IMR-90 (cell line): ENCODE data around the gene ADAMTS12. TPM values are rescaled to one million over a fixed set of nuclear protein-coding genes. Genes with fewer than 3 reads are reported as not detected.

Experiments
- ATAC-seq: fragments of 200-7000 bp; cut with Tn5 transposase; 2 replicates; pipeline ENCODE4 v1.9.1; 2020; ENCODE audit warnings: low read depth, mild to moderate bottlenecking, moderate library complexity
- BruUV-seq: library from RNA; stranded (reverse); fragments of 400-500 nt; replicated peaks from 2 replicates; lab custom pipeline; 2021; lab: Mats Ljungman, UMichigan
- CTCF ChIA-PET: fragments of 300-600 bp; formaldehyde crosslinking; extraction: SDS; loops from one replicate; lab custom pipeline; 2021; ENCODE audit warnings: antibody characterized with exemption; lab: Yijun Ruan, JAX
- POLR2A ChIA-PET: fragments of 300-600 bp; sonication (Branson Sonifier 250); formaldehyde crosslinking; loops from one replicate; lab custom pipeline; 2022; ENCODE audit warnings: antibody characterized with exemption; ENCODE audit not compliant: unreplicated experiment; lab: Charles Lee
- DNase-seq: peaks from one replicate; pipeline ENCODE4 v3.0.0; 2013
- H2AFZ ChIP-seq: replicated peaks from 2 replicates; pipeline ENCODE3; 2013; ENCODE audit warnings: low read length, mild to moderate bottlenecking; ENCODE audit not compliant: poor library complexity
- H2AK5ac ChIP-seq: 2 replicates; pipeline ENCODE4 v1.6.1; 2013; ENCODE audit warnings: low read depth, low read length, inconsistent platforms
- H2AK9ac ChIP-seq: replicated peaks from 2 replicates; pipeline ENCODE3; 2013; ENCODE audit warnings: mild to moderate bottlenecking, low read depth, low read length, moderate library complexity; ENCODE audit not compliant: poor library complexity
- H2BK120ac ChIP-seq: 2 replicates; pipeline ENCODE4 v1.6.1; 2013; ENCODE audit warnings: low read depth, low read length, inconsistent platforms
- H2BK15ac ChIP-seq: 3 replicates; pipeline ENCODE4 v1.6.1; 2013; ENCODE audit warnings: low read depth, low read length, inconsistent platforms
- H2BK20ac ChIP-seq: 2 replicates; pipeline ENCODE4 v1.6.1; 2013; ENCODE audit warnings: low read depth, mild to moderate bottlenecking, inconsistent platforms, low read length, moderate library complexity
- H2BK5ac ChIP-seq: 2 replicates; pipeline ENCODE4 v1.6.1; 2013; ENCODE audit warnings: mild to moderate bottlenecking, low read depth, low read length, inconsistent platforms; ENCODE audit not compliant: poor library complexity, severe bottlenecking
- H3K14ac ChIP-seq: replicated peaks from 2 replicates; pipeline ENCODE4 v1.6.1; 2013; ENCODE audit warnings: low read depth, low read length, inconsistent platforms
- H3K18ac ChIP-seq: 2 replicates; pipeline ENCODE4 v1.6.1; 2013; ENCODE audit warnings: low read depth, low read length, control low read depth
- H3K23ac ChIP-seq: 2 replicates; pipeline ENCODE4 v1.6.1; 2013; ENCODE audit warnings: low read depth, low read length, inconsistent platforms
- H3K27ac ChIP-seq: 2 replicates; pipeline ENCODE4 v1.5.1; 2013; ENCODE audit warnings: mild to moderate bottlenecking, control low read depth, low read length; ENCODE audit not compliant: insufficient read depth
- H3K27me3 ChIP-seq: 2 replicates; pipeline ENCODE4 v1.6.1; 2013; ENCODE audit warnings: low read length; ENCODE audit not compliant: control insufficient read depth, insufficient read depth
- H3K36me3 ChIP-seq: 2 replicates; pipeline ENCODE4 v1.6.1; 2013; ENCODE audit warnings: low read length, mixed read lengths; ENCODE audit not compliant: control insufficient read depth, insufficient read depth
- H3K4ac ChIP-seq: 2 replicates; pipeline ENCODE4 v1.6.1; 2013; ENCODE audit warnings: low read depth, low read length, inconsistent platforms
- H3K4me1 ChIP-seq: 2 replicates; pipeline ENCODE4 v1.6.1; 2013; ENCODE audit warnings: low read length, mixed read lengths; ENCODE audit not compliant: control insufficient read depth, insufficient read depth
- H3K4me2 ChIP-seq: 2 replicates; pipeline ENCODE4 v1.6.1; 2013; ENCODE audit warnings: low read depth, mild to moderate bottlenecking, control low read depth, low read length, moderate library complexity
- H3K4me3 ChIP-seq: 2 replicates; pipeline ENCODE4 v1.5.1; 2013; ENCODE audit warnings: low read depth, mild to moderate bottlenecking, control low read depth, low read length, moderate library complexity; ENCODE audit not compliant: insufficient read depth
- H3K56ac ChIP-seq: 2 replicates; pipeline ENCODE4 v1.6.1; 2013; ENCODE audit warnings: low read length, inconsistent platforms; ENCODE audit not compliant: insufficient read depth; ENCODE audit errors: extremely low read depth
- H3K79me1 ChIP-seq, 2 experiments: 2 replicates each; pipeline ENCODE4 v1.6.1; 2013; ENCODE audit warnings: low read length in 2 of 2, inconsistent platforms in 1 of 2, low read depth in 1 of 2
- H3K9ac ChIP-seq: 2 replicates; pipeline ENCODE4 v1.6.1; 2013; ENCODE audit warnings: low read depth, low read length, control low read depth
- H3K9me1 ChIP-seq: 2 replicates; pipeline ENCODE4 v1.6.1; 2013; ENCODE audit warnings: low read length, inconsistent platforms; ENCODE audit not compliant: insufficient read depth
- H3K9me3 ChIP-seq: 2 replicates; pipeline ENCODE4 v1.6.1; 2013; ENCODE audit warnings: low read length; ENCODE audit not compliant: control insufficient read depth, insufficient read depth
- H4K20me1 ChIP-seq: 2 replicates; pipeline ENCODE4 v1.6.1; 2013; ENCODE audit warnings: low read length, inconsistent platforms; ENCODE audit not compliant: insufficient read depth
- H4K5ac ChIP-seq: 2 replicates; pipeline ENCODE4 v1.6.1; 2013; ENCODE audit warnings: mild to moderate bottlenecking, low read depth, low read length, control low read depth
- H4K8ac ChIP-seq, 2 experiments: 2 replicates each; pipeline ENCODE4 v1.6.1; 2013; ENCODE audit warnings: low read depth in 2 of 2, low read length in 2 of 2, control low read depth in 1 of 2, inconsistent platforms in 1 of 2
- H4K91ac ChIP-seq: 2 replicates; pipeline ENCODE4 v1.6.1; 2013; ENCODE audit warnings: low read depth, low read length, inconsistent platforms; ENCODE audit not compliant: insufficient read depth
- BHLHE40 ChIP-seq: fragments of 150-350 bp; IDR thresholded peaks from 2 replicates; pipeline ENCODE4 v1.6.1; 2016; ENCODE audit warnings: mild to moderate bottlenecking, low read depth, low read length
- CEBPB ChIP-seq: IDR thresholded peaks from 2 replicates; pipeline ENCODE4 v1.6.1; 2012; ENCODE audit warnings: low read depth, low read length, improper control_type of control experiment
- CHD1 ChIP-seq: IDR thresholded peaks from 2 replicates; pipeline ENCODE4 v1.6.1; 2012; ENCODE audit warnings: low read depth, low read length, improper control_type of control experiment
- CTCF ChIP-seq: conservative IDR thresholded peaks from 2 replicates; pipeline ENCODE4 v1.5.1; 2012; ENCODE audit warnings: mild to moderate bottlenecking, low read depth, low read length, improper control_type of control experiment
- ELK1 ChIP-seq: fragments of 150-350 bp; IDR thresholded peaks from 2 replicates; pipeline ENCODE4 v1.6.1; 2016; ENCODE audit warnings: low read depth, mild to moderate bottlenecking, low read length, moderate library complexity, borderline replicate concordance
- FOS ChIP-seq: fragments of 150-350 bp; IDR thresholded peaks from 2 replicates; pipeline ENCODE4 v1.6.1; 2016; ENCODE audit warnings: low read depth, low read length
- MAFK ChIP-seq: IDR thresholded peaks from 2 replicates; pipeline ENCODE4 v1.6.1; 2012; ENCODE audit warnings: low read depth, low read length, improper control_type of control experiment
- MAZ ChIP-seq: IDR thresholded peaks from 2 replicates; pipeline ENCODE4 v1.6.1; 2012; ENCODE audit warnings: low read depth, mild to moderate bottlenecking, low read length, improper control_type of control experiment, moderate library complexity, borderline replicate concordance
- MXI1 ChIP-seq: IDR thresholded peaks from 2 replicates; pipeline ENCODE4 v1.6.1; 2012; ENCODE audit warnings: low read depth, mild to moderate bottlenecking, low read length, moderate library complexity, borderline replicate concordance
- NFE2L2 ChIP-seq: fragments of 150-350 bp; IDR thresholded peaks from 2 replicates; pipeline ENCODE4 v1.6.1; 2016; ENCODE audit warnings: low read depth, mild to moderate bottlenecking, low read length
- POLR2A ChIP-seq: IDR thresholded peaks from 2 replicates; pipeline ENCODE4 v1.6.1; 2012; ENCODE audit warnings: mild to moderate bottlenecking, low read depth, low read length
- RAD21 ChIP-seq: IDR thresholded peaks from 2 replicates; pipeline ENCODE4 v1.6.1; 2012; ENCODE audit warnings: low read length, improper control_type of control experiment
- RCOR1 ChIP-seq: IDR thresholded peaks from 2 replicates; pipeline ENCODE4 v1.6.1; 2012; ENCODE audit warnings: mild to moderate bottlenecking, low read length, improper control_type of control experiment; ENCODE audit not compliant: insufficient replicate concordance
- RFX5 ChIP-seq: IDR thresholded peaks from 2 replicates; pipeline ENCODE4 v1.8.0; 2012; ENCODE audit warnings: low read depth, mild to moderate bottlenecking, low read length, moderate library complexity
- SMC3 ChIP-seq: fragments of 150-350 bp; IDR thresholded peaks from 2 replicates; pipeline ENCODE4 v1.6.1; 2016; ENCODE audit warnings: low read depth, mild to moderate bottlenecking, antibody characterized with exemption, low read length, moderate library complexity
- USF2 ChIP-seq: fragments of 150-350 bp; IDR thresholded peaks from 2 replicates; pipeline ENCODE4 v1.6.1; 2017; ENCODE audit warnings: mild to moderate bottlenecking, antibody characterized with exemption, low read length, low read depth
- WGBS, 2 experiments: methylation state at CpG; one replicate each; pipeline versions ENCODE4 v1.1.5 to v1.1.7; 2013; ENCODE audit warnings: missing lambda C conversion rate in 2 of 2; ENCODE audit not compliant: insufficient read length in 1 of 2; ENCODE audit errors: extremely low coverage in 2 of 2; 5-methylcytosine and 5-hydroxymethylcytosine counted together
- dilution Hi-C: fragments of 300-500 bp; cut with HindIII; formaldehyde crosslinking; loops from one replicate; pipeline ENCODE4 v1.14.3; 2018; ENCODE audit warnings: low sequenced_read_pairs; ENCODE audit not compliant: unreplicated experiment
- in situ Hi-C: fragments of 300-500 bp; cut with MboI; formaldehyde crosslinking; loops from 3 replicates; pipeline ENCODE4 v1.14.3; 2019; ENCODE audit warnings: low sequenced_read_pairs, inconsistent platforms, mixed read lengths
- intact Hi-C: fragments of 100-400 bp; cut with micrococcal nuclease; formaldehyde crosslinking; loops from 2 replicates; pipeline ENCODE4 v1.10.0; 2022
- polyA plus RNA-seq, 3 experiments: library from polyadenylated mRNA; depleted of rRNA; stranded (reverse); fragments of >200 nt; gene quantifications; 2 replicates each; pipeline ENCODE4 v1.2.3, GENCODE V29; 2012; ENCODE audit warnings: low replicate concordance in 1 of 3
- total RNA-seq: library from RNA; depleted of rRNA; stranded (reverse); fragments of >200 nt; gene quantifications from 2 replicates; pipeline ENCODE4 v1.2.3, GENCODE V29; 2012

The ADAMTS12 gene
- total and polyA plus RNA-seq, 2 of the 4 experiments (the other 2 are of a cell fraction) = 27.3 to 51.3 TPM

- Histone ChIP-seq H4K91ac (no peak overlapping the region), H3K4me1 (peaks cover 27% of the 10 kb centered on the region), H2BK5ac (no peak overlapping the region), H3K23ac (no peak overlapping the region), H3K79me1 (peaks cover 23 to 54% of the 10 kb centered on the region in 2 experiments), H3K9me3 (no peaks in the 10 kb centered on the region), H3K4ac (no peak overlapping the region), H2AK9ac (no peak overlapping the region), H3K14ac (peak overlapping the region; percentile 56; the same call in 1 of the 2 replicates), H3K4me2 (no peak overlapping the region), H3K4me3 (no peak overlapping the region), H3K27me3 (no peaks in the 10 kb centered on the region), H4K8ac (no peak overlapping the region), H3K27ac (no peak overlapping the region), H2BK20ac (no peak overlapping the region), H3K9me1 (peaks cover 25% of the 10 kb centered on the region), H3K9ac (no peak overlapping the region), H2AFZ (no peak overlapping the region), H2BK15ac (peak overlapping the region; percentile 3; the same call in 1 of the 3 replicates), H4K5ac (no peak overlapping the region), H2BK120ac (peak overlapping the region; percentile 32; the same call in 1 of the 2 replicates), H2AK5ac (no peak overlapping the region; the same call in 1 of the 2 replicates), H3K56ac (no peak overlapping the region), H3K18ac (peak overlapping the region; percentile 4; the same call in 1 of the 2 replicates), H4K20me1 (0 out of 2 replicates have a peak, but pooled peaks cover 4% of the 10 kb centered on the region), H3K36me3 (no peaks in the 10 kb centered on the region)
- intact Hi-C loops (no loop called here), dilution Hi-C loops (no loop called here), in situ Hi-C loops (no loop called here)
- TF ChIP-seq NFE2L2 = no peak
- no peak for TF ChIP-seq MXI1
- no peak for TF ChIP-seq BHLHE40
- TF ChIP-seq USF2 = no peak
- no peak for TF ChIP-seq MAFK
- no peak for TF ChIP-seq CEBPB
- no peak for TF ChIP-seq CHD1
- TF ChIP-seq RCOR1 = no peak
- TF ChIP-seq RFX5 = no peak
- TF ChIP-seq MAZ = no peak
- TF ChIP-seq RAD21 = no peak
- no peak for TF ChIP-seq CTCF
- no peak for TF ChIP-seq FOS
- TF ChIP-seq SMC3 = no peak
- TF ChIP-seq ELK1 = no peak
- no peak for TF ChIP-seq POLR2A
- 82% methylated on average over 2 of the region's 5 CpGs; no CpG with 5 or more reads in 1 of the 2 experiments for WGBS, 2 experiments
- ATAC-seq = no peak
- no TSS peak for BruUV-seq
- ChIA-PET CTCF (no interaction called here), POLR2A (no interaction called here)
- DNase-seq = peak; percentile 27
Measured at GRCh38 chr5:33841891-33842290, 49.9 kb downstream of the ADAMTS12 start.
